ENCODE data around the gene MAP6D1.

DNA sequence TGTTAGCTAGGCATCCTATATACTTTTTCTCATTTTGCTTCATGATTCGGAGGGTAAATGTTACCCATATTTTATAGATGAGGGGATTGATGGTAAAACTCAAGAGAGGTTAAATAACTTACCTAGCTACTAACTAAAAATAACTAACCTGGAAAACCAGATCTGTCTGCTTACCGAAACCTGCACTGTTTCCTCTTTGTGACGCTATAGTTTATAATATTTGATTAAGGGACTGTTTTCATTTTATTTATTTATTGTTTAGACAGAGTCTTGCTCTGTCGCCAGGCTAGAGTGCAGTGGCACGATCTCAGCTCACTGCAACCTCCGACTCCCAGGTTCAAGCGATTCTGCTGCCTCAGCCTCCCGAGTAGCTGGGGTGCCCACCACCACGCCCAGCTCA lies 55.9 kb downstream of the MAP6D1 start:
- TF ChIP-seq EZH2 (IDR thresholded peaks at IDR 0.05; ENCODE audit: borderline replicate concordance, low read depth, low read length, severe bottlenecking) = no peak
- TF ChIP-seq, protein P1, sequence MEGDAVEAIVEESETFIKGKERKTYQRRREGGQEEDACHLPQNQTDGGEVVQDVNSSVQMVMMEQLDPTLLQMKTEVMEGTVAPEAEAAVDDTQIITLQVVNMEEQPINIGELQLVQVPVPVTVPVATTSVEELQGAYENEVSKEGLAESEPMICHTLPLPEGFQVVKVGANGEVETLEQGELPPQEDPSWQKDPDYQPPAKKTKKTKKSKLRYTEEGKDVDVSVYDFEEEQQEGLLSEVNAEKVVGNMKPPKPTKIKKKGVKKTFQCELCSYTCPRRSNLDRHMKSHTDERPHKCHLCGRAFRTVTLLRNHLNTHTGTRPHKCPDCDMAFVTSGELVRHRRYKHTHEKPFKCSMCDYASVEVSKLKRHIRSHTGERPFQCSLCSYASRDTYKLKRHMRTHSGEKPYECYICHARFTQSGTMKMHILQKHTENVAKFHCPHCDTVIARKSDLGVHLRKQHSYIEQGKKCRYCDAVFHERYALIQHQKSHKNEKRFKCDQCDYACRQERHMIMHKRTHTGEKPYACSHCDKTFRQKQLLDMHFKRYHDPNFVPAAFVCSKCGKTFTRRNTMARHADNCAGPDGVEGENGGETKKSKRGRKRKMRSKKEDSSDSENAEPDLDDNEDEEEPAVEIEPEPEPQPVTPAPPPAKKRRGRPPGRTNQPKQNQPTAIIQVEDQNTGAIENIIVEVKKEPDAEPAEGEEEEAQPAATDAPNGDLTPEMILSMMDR (IDR thresholded peaks at IDR 0.05; ENCODE audit: borderline replicate concordance, extremely low read depth, low read length, poor library complexity, severe bottlenecking) = no peak

All from DND-41 (cell line).